ENCODE measurements around the gene P2RX6. TPM values are rescaled to one million over a fixed set of nuclear protein-coding genes. Genes with fewer than 3 reads are reported as not detected.

Gene P2RX6
- polyA plus RNA-seq, 1 of the 3 experiments (the other 2 are of a cell fraction) = 7.1 TPM

- H3K27ac ChIP-seq (ENCODE audit: low read depth in 2 of 2, low read length in 1 of 2) = no peak overlapping the region
- no peak overlapping the region for H3K4me3 ChIP-seq (ENCODE audit: low read depth in 2 of 2, low read length in 1 of 2)
- H3K4me2 ChIP-seq = no peak overlapping the region
- H3K9ac ChIP-seq = no peak overlapping the region
- no peaks in the 10 kb centered on the region for H3K27me3 ChIP-seq (ENCODE audit: insufficient read depth)
- no peak overlapping the region for H2AFZ ChIP-seq (ENCODE audit: low read depth)
- H3K9me3 ChIP-seq = no peaks in the 10 kb centered on the region
- peaks cover 7% of the 10 kb centered on the region for H3F3A ChIP-seq (replicated peaks; ENCODE audit: insufficient read depth)
- no CpG with 5 or more reads among the region's 27 CpGs for WGBS (ENCODE audit: low lambda C conversion rate)
- H4K20me1 ChIP-seq (ENCODE audit: insufficient read depth) = 0 out of 2 replicates have a peak, but pooled peaks cover 5% of the 10 kb centered on the region
- DNase-seq = no peak
- H3K36me3 ChIP-seq (replicated peaks in 1 of 2; ENCODE audit: control insufficient read depth in 1 of 2, insufficient read depth in 2 of 2, low read length in 1 of 2) = peaks cover 7 to 57% of the 10 kb centered on the region in 2 experiments
- no peaks in the 10 kb centered on the region for H3K9me2 ChIP-seq
- H3K79me2 ChIP-seq (ENCODE audit: insufficient read depth) = peaks cover 21% of the 10 kb centered on the region
- ChIA-PET POLR2A (interaction anchor here (1.2 to 1.4 kb wide), 2 partner anchors 15 to 18 kb away, joined by 3 to 6 read pairs; partner anchors contain the start of genes LZTR1 and P2RX6), CTCF (no interaction called here)
- H3K4me1 ChIP-seq (ENCODE audit: control insufficient read depth in 1 of 2, insufficient read depth in 2 of 2, low read depth in 1 of 2, low read length in 1 of 2) = peaks cover 12 to 26% of the 10 kb centered on the region in 2 experiments; a peak in 3 of 4 replicates
- TF ChIP-seq GABPA (IDR thresholded peaks at IDR 0.05; ENCODE audit: low read depth) (no peak), ZBTB33 (IDR thresholded peaks at IDR 0.05; ENCODE audit: borderline replicate concordance, low read depth) (no peak), CHD2 (IDR thresholded peaks at IDR 0.05; ENCODE audit: low read length, partially characterized antibody) (no peak), RCOR1 (IDR thresholded peaks at IDR 0.05; ENCODE audit: low read length) (no peak), IRF3 (IDR thresholded peaks at IDR 0.05; ENCODE audit: low read depth, low read length) (no peak)
- TF ChIP-seq, protein P1, sequence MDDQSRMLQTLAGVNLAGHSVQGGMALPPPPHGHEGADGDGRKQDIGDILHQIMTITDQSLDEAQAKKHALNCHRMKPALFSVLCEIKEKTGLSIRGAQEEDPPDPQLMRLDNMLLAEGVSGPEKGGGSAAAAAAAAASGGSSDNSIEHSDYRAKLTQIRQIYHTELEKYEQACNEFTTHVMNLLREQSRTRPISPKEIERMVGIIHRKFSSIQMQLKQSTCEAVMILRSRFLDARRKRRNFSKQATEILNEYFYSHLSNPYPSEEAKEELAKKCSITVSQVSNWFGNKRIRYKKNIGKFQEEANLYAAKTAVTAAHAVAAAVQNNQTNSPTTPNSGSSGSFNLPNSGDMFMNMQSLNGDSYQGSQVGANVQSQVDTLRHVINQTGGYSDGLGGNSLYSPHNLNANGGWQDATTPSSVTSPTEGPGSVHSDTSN (IDR thresholded peaks at IDR 0.05) = no peak
Measured at GRCh38 chr22:20996598-20997535, 18.1 kb upstream of the P2RX6 start.

DNA sequence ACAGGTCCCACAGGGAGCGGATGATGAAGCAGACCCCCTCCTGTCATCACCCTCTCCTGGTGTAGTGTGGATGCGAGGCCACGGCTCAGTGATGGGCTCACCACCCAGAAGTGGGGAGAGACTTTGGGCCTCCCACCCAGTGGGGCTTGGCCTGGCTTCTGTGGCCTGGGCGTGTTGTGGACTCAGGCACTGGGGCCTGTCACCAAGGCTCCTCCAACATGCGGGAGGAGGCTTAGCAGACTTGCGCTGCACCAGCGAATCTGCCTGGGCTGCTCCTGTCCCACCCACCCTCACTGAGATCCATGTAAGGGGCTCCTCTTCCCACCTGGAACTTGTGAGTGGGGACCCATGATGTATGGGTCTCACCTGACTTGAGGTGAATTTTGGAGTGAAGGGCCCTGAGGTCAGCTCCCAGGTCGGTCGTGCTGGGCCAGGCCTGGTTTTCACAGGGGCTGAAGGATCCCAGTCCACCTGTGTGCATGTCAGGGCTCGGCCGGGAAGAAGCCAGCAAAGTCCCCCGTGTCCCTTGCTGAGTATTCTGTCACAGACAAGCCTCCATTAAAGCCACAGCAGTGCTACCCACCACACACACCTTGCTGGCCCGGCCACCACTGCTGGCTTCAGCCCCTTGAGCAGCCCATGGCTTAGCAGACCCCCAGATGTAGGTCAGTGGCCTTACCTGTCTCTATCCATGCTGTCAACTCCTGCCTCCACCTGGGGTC, 17.3 kb upstream of the P2RX6 start:
- peaks cover 13% of the 10 kb centered on the region for H3F3A ChIP-seq (replicated peaks; ENCODE audit: insufficient read depth)
- CTCF ChIA-PET = no interaction called here
- POLR2A ChIA-PET = interaction anchor here (1.2 to 3.3 kb wide), 4 partner anchors 7 to 17 kb away, joined by 3 to 18 read pairs (median 9); partner anchors contain the start of genes LZTR1 and P2RX6
- H3K36me3 ChIP-seq (replicated peaks in 1 of 2; ENCODE audit: control insufficient read depth in 1 of 2, insufficient read depth in 2 of 2, low read length in 1 of 2) = peaks cover 7 to 49% of the 10 kb centered on the region in 2 experiments
- TF ChIP-seq POLR2AphosphoS5 (IDR thresholded peaks at IDR 0.05; ENCODE audit: low read depth, low read length) (peak; percentile 40; the same call in 1 of the 2 replicates), SMC3 (IDR thresholded peaks at IDR 0.05; ENCODE audit: low read depth, low read length) (no peak)
- H4K20me1 ChIP-seq (ENCODE audit: insufficient read depth) = 0 out of 2 replicates have a peak, but pooled peaks cover 5% of the 10 kb centered on the region
- no peaks in the 10 kb centered on the region for H3K9me2 ChIP-seq
- no peak overlapping the region for H2AFZ ChIP-seq (ENCODE audit: low read depth)
- H3K4me2 ChIP-seq = no peak overlapping the region
- H3K79me2 ChIP-seq (ENCODE audit: insufficient read depth) = peaks cover 24% of the 10 kb centered on the region
- peaks cover 12 to 26% of the 10 kb centered on the region in 2 experiments; a peak in 3 of 4 replicates for H3K4me1 ChIP-seq (ENCODE audit: control insufficient read depth in 1 of 2, insufficient read depth in 2 of 2, low read depth in 1 of 2, low read length in 1 of 2)
- no peak overlapping the region for H3K9ac ChIP-seq
- no peaks in the 10 kb centered on the region for H3K27me3 ChIP-seq (ENCODE audit: insufficient read depth)
- no peak overlapping the region for H3K27ac ChIP-seq (ENCODE audit: low read depth in 2 of 2, low read length in 1 of 2)
- DNase-seq = no peak
- no peak overlapping the region for H3K4me3 ChIP-seq (ENCODE audit: low read depth in 2 of 2, low read length in 1 of 2)
- no peaks in the 10 kb centered on the region for H3K9me3 ChIP-seq
- WGBS (ENCODE audit: low lambda C conversion rate) = 95% methylated on average over 10 of the region's 13 CpGs

Data from SK-N-SH (cell line).